Thyroid gland (tissue), 4 donors: Measurements from ENCODE around the gene NAB1.

Source experiments
- CTCF ChIP-seq, 6 experiments: fragments of 200-600 bp in 3 of 6; fragments of 450-650 bp in 3 of 6; sonication (generic) in 3 of 6; IDR thresholded peaks; one replicate each; pipeline ENCODE4 v1.5.1; 2016 to 2019; ENCODE audit warnings: antibody characterized with exemption in 6 of 6, mild to moderate bottlenecking in 2 of 6, inconsistent platforms in 1 of 6, moderate library complexity in 1 of 6
- POLR2A ChIP-seq, 2 donors: fragments of 450-650 bp; IDR thresholded peaks; one replicate each; pipeline ENCODE4 v1.6.1; 2017; ENCODE audit warnings: antibody characterized with exemption in 2 of 2, mild to moderate bottlenecking in 2 of 2, moderate library complexity in 1 of 2

DNA sequence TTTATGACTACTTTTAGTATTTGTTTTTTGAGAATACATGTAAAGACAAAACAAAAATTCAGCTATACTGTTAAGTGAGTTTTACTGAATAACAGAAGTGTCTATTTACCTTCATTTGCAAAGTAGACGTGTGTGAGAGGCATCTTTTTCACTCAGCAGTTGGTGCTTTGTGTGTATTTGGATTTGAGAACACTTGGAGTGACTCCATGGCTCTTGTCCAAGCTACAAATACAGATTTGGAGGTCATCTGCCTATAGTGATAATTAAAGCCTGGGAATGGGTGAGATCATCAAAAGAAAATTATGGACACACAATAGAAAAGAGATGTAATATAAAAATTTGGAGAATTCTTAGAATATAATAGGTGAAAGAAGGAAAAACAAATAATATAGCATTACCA is 6.2 kb downstream of the NAB1 start:
- TF ChIP-seq CTCF (IDR thresholded peaks at IDR 0.05) = no peak
- no peak for TF ChIP-seq POLR2A (IDR thresholded peaks at IDR 0.05)
